HG03060 (cell line): ENCODE measurements around the gene CRACDL.

ENCODE experiments used
- ATAC-seq: cut with Tn5 transposase; IDR thresholded peaks from one replicate; pipeline ENCODE4 v1.9.1; 2021; ENCODE audit warnings: low read depth, moderate number of reproducible peaks; ENCODE audit not compliant: unreplicated experiment

CRACDL gene

GRCh38 chr2:98866033-98866432 is 70.0 kb downstream of the CRACDL start:
- no peak for ATAC-seq

GRCh38 chr2:98861601-98862000 is 74.4 kb downstream of the CRACDL start:
- no peak for ATAC-seq

- no peak for ATAC-seq
These were observed 76.7 kb downstream of the CRACDL start for GRCh38 chr2:98859323-98859722.

GRCh38 chr2:98857001-98857400 is 79.0 kb downstream of the CRACDL start:
- ATAC-seq, result no peak

- ATAC-seq, result no peak
These were observed 81.3 kb downstream of the CRACDL start for GRCh38 chr2:98854682-98855081.

GRCh38 chr2:98852932-98853331 is 83.1 kb downstream of the CRACDL start:
- ATAC-seq, result no peak

GRCh38 chr2:98850074-98850473 is 86.0 kb downstream of the CRACDL start:
- no peak for ATAC-seq

- ATAC-seq, result no peak
These were observed 86.9 kb downstream of the CRACDL start for GRCh38 chr2:98849113-98849512.

GRCh38 chr2:98847853-98848252 is 88.2 kb downstream of the CRACDL start:
- no peak for ATAC-seq

GRCh38 chr2:98846041-98846440 is 90.0 kb downstream of the CRACDL start:
- ATAC-seq, result no peak

GRCh38 chr2:98842136-98842535 is 93.9 kb downstream of the CRACDL start:
- ATAC-seq, result no peak

- ATAC-seq, result no peak
These were observed 96.7 kb downstream of the CRACDL start for GRCh38 chr2:98839292-98839691.

GRCh38 chr2:98835831-98836385 is 100.1 kb downstream of the CRACDL start:
- ATAC-seq, result no peak

GRCh38 chr2:98833917-98834263 is 102.1 kb downstream of the CRACDL start:
- no peak for ATAC-seq

GRCh38 chr2:98833172-98833916 is 102.7 kb downstream of the CRACDL start:
- ATAC-seq, result no peak

- ATAC-seq, result no peak
These were observed 103.9 kb downstream of the CRACDL start for GRCh38 chr2:98832172-98832571.

- no peak for ATAC-seq
These were observed 105.4 kb downstream of the CRACDL start for GRCh38 chr2:98830571-98831145.

GRCh38 chr2:98829581-98830270 is 106.3 kb downstream of the CRACDL start:
- no peak for ATAC-seq

GRCh38 chr2:98828793-98829371 is 107.1 kb downstream of the CRACDL start:
- ATAC-seq, result no peak

GRCh38 chr2:98828369-98828744 is 107.7 kb downstream of the CRACDL start:
- ATAC-seq, result no peak

- ATAC-seq, result no peak
These were observed 108.2 kb downstream of the CRACDL start for GRCh38 chr2:98827625-98828368.
